Measurements from ENCODE around the gene CRYBG2. TPM values are rescaled to one million over a fixed set of nuclear protein-coding genes. Genes with fewer than 3 reads are reported as not detected.
A peak's percentile ranks its signal among the peaks of the same experiment; 100 is the strongest.

CRYBG2 gene
- total RNA-seq, 2 donors from 2014 or later, result 12.8 to 30.3 TPM

DNA sequence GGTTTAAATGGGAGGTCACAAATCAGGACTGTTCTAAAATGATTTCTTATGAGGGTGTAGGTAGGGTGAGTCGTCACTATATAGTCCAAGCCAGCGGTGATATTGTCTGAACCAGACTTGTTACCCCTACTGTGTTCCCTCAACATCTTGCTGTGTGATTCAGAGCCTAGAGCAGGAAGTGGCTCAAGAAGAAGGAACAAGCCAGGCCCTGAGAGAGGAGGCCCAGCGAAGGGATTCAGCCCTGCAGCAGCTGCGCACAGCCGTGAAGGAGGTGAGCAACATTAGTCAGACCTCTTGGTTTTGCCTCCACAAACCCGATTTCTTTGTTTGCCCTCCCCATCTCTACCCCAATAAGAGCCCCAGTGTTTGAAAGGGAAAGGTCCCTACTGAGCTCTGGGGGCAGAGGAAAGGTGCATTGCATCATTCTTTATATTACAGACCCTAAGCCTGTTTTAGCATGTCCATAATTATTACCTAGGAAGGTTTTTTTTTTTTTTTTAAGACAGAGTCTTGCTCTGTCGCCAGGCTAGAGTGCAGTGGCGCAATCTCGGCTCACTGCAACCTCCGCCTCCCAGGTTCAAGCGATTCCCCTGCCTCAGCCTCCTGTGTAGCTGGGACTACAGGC is 79.0 kb downstream of the CRYBG2 start:
- Histone ChIP-seq H3K27me3 (no peaks in the 10 kb centered on the region), H3K4me3 (no peak overlapping the region), H3K27ac (peak overlapping the region; percentile 95), H3K4me1 (peaks cover 17% of the 10 kb centered on the region), H3K9ac (ENCODE audit: low read depth in 2 of 2, low read length in 2 of 2) (no peak overlapping the region), H3K36me3 (no peaks in the 10 kb centered on the region), H3K9me3 (no peaks in the 10 kb centered on the region)
- TF ChIP-seq CTCF (IDR thresholded peaks at IDR 0.05), result no peak
- DNase-seq, result no peak
- intact Hi-C loops (cut with DNase I), result loop anchor here (5.0 kb wide), 1 partner anchor 47 kb away; no protein-coding TSS in a partner anchor

Other genes with a start within 250 kb of the CRYBG2 start
- gene PDIK1L, start 242.3 kb downstream of the CRYBG2 start, total RNA-seq, result 10 to 100 TPM; 12.5 to 14.8 TPM
- 1 to 10 TPM in 1 of 2 donors, under 1 TPM in 1; 0.57 to 1.1 TPM for gene FAM110D, start 195.1 kb downstream of the CRYBG2 start, total RNA-seq
- gene C1orf232, start 185.2 kb downstream of the CRYBG2 start, total RNA-seq, result not detected
- gene ZNF593, start 184.2 kb downstream of the CRYBG2 start, total RNA-seq, result 10 to 100 TPM; 22.0 to 47.7 TPM
- gene ZNF593OS, start 182.3 kb downstream of the CRYBG2 start, total RNA-seq, result not detected
- gene CNKSR1, start 176.6 kb downstream of the CRYBG2 start, total RNA-seq, result 10 to 100 TPM; 35.3 to 46.8 TPM
- not detected for gene CATSPER4, start 163.5 kb downstream of the CRYBG2 start, total RNA-seq
- gene CEP85, start 119.9 kb downstream of the CRYBG2 start, total RNA-seq, result 10 to 100 TPM; 10.7 to 18.8 TPM
- gene SH3BGRL3, start 74.0 kb downstream of the CRYBG2 start, total RNA-seq, result 100 to 1,000 TPM; 361 to 478 TPM
- 10 to 100 TPM in 1 of 2 donors, 1 to 10 TPM in 1; 8.7 to 25.7 TPM for gene UBXN11, start 47.5 kb downstream of the CRYBG2 start, total RNA-seq
- 10 to 100 TPM in 1 of 2 donors, 1 to 10 TPM in 1; 9.4 to 13.1 TPM for gene CD52, start 36.2 kb downstream of the CRYBG2 start, total RNA-seq
- gene ZNF683, start 18.6 kb upstream of the CRYBG2 start, total RNA-seq, result under 1 TPM in 1 of 2 donors, not detected in 1; 0.47 TPM
- 1 to 10 TPM in 1 of 2 donors, not detected in 1; 1.4 TPM for gene LIN28A, start 56.7 kb upstream of the CRYBG2 start, total RNA-seq
- gene DHDDS, start 78.2 kb upstream of the CRYBG2 start, total RNA-seq, result 10 to 100 TPM; 83.5 to 88.5 TPM
- gene HMGN2, start 118.3 kb upstream of the CRYBG2 start, total RNA-seq, result 100 to 1,000 TPM; 332 to 758 TPM
- gene RPS6KA1, start 175.6 kb upstream of the CRYBG2 start, total RNA-seq, result 100 to 1,000 TPM; 174 to 198 TPM